HG02759 (cell line): ENCODE results near the gene SYT7.

Experiments used
- ATAC-seq: cut with Tn5 transposase; IDR thresholded peaks from one replicate; pipeline ENCODE4 v1.9.1; 2021; ENCODE audit warnings: mild to moderate bottlenecking, moderate library complexity; ENCODE audit not compliant: unreplicated experiment

Gene SYT7

DNA sequence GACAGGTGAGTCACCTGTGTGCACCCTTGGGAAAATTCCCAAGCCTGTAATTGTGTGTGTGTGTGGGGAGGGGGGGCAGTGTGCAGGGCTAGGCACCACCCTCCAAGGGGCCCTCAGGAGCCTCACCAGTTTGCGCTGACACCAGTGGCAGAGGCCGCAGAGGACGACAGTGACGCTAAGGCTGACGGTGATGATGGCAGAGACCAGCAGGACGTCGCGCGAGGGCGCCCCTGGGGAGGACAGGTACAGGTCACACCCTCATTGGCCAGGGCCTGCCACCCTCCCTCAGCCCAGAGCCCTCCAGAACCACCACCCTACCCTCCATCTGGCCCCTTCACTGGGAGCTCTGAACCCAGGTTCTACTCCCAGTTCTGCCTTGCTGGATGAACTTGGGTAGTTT, 24.9 kb downstream of the SYT7 start:
- no peak for ATAC-seq

DNA sequence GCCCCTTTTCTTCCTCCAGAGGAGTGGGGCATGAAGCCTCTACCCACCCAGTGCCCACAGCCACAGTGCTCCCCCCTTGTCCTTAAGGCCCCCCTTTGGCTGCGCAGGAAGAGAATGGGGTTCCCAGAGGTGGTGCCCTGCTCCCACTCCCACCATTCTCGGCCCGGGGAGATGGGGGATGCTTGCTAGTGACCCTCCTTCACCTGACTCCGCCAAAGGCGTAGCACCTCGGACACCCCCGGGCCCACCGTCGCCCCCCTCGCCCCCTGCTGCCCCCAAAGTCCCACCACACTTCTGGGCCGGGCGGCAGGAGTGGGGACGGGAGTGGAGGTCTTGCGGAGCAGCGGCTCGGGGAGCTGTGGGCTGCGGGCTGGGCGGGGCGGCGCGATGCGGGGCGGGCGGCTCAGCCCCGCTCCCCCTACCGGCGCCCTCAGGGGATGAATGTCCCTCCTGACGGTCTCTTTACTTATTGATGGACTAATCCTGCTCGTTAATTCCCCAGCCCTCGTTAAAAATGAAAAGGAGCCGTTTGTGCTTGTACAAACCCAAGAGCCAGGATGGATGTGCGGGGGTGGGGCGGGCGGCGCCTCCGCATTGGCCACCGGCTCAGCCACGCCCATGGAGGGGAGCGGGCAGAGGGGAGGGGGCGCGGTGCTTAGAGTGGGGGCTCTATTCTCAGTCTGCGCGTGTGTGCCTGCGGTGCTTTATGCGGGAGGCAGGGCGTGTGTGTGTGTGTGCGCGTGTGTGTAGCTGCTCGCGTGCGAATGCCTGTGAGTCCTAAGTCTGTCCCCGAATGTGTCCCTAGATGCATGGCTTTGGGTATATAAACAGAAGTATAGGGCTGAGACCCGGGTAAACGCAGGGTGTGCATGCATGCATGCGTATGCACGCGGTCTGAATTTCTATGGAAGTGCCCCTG, 25.6 kb downstream of the SYT7 start:
- no peak for ATAC-seq

DNA sequence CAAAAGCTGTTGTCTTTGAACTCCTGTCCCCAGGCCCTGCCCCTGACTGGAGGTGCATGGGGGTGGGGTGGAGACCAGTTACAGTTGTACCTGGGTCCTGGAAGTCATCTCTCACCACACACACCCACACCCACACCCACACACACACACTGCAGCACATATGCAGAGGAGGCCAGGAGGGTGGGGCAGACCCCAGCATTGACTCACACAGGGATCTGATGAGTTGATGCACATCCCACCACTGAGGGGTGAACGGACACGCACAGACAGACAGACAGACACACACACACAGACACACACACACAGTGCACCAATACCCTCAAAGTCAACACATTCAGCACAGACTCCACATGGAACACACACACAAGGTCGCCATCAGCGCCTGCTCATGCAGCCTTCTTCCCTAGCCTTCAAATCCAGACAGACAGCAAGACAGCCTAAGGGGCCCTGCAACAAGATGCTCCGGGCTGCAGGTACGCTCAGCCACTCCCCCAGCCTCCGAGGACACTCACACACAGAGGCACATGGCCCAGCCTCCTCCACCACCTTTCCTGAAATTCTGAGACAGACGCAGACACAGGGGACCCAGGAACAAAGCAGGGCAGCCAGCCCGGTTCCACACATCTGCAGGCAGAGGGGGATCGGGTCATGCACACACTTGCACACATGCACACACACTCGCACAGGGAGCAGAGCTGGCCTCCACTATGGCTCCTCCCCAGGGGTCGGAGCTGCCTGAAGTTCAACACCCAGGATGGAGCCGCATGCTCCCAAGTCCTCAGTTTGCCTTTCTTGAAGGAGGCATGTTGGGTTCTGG, 26.5 kb downstream of the SYT7 start:
- no peak for ATAC-seq

DNA sequence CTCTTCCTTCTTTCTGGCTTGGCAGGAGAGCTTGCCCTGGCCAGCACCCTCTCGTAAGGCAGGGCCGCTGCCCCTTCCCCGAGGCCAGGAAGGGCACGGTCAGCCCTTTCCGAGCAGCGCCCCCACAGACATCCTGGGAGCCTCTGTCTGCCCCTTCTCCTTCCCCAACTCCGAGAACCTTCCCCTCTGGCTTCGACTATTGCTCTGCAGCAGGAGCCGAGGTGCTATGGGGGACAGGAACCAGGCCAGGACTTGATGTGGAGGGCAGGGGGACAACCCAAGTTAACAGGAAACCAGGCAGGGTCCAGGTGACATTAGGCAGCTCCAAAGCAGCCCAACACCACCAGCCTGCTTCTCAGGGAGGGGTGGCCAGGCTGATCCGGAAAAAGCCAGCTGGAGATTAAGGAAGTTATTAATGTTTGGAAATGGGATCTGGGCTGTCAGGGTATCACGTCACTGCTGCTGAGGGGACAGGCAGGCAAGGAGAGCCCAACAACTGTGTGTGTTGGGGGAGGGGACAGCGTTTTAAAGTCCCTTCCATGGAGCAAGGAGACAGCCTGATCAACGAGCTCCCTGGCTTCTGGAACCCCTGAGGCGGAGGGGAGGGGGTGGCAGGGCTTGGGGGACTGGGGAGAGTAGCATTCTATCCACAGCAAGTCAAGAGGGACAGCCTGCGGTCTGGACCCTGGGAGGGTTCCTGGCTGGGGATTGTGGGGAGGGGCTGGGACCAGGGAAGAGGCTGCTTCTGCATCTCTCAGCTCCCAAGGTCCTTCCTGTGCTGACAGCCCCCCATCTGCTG, 27.3 kb downstream of the SYT7 start:
- no peak for ATAC-seq

DNA sequence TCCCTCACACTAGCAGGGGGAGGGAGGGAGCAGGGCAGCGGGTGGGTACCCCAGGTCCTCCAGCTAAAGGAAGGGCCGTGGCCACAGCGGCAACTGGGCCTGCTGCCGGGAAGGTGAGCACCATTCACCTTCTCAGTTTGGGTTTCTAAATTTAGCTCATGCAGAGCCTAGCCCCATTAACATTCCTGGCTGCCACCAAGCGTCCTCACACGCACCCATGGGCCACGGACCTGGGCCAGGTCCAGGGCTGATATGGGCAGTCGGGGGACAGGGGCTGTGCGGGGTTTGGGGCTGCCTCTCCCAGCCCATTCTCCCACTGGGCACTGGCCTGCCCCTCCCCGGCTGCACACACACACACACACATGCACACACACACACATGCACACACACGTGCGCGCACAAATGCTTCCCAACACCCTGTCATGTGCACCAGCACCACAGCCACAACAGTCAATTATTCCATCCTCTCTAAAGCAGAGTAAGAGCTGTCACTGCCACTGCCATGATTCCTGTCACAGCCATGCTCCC, 28.7 kb downstream of the SYT7 start:
- ATAC-seq: no peak

DNA sequence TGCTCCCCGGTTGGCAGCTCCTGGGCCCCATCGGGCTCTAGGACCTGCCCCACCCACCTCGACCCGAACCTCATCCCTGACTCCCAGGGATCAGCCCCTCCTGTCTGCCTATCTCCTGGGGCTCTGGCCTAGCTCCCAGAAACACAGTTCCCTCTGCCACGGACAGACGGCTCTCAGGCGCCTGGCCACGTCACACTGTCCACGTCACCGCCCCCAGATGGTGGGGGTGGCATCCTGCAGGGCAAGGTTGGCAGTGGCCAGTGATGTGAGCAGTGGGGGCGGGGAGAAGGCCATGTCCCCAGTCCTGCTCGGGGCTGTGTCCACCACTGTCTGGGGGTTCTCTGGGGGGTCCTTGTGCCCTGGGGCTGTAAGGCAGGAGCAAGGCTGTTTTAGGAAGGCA, 29.2 kb downstream of the SYT7 start:
- ATAC-seq: no peak

DNA sequence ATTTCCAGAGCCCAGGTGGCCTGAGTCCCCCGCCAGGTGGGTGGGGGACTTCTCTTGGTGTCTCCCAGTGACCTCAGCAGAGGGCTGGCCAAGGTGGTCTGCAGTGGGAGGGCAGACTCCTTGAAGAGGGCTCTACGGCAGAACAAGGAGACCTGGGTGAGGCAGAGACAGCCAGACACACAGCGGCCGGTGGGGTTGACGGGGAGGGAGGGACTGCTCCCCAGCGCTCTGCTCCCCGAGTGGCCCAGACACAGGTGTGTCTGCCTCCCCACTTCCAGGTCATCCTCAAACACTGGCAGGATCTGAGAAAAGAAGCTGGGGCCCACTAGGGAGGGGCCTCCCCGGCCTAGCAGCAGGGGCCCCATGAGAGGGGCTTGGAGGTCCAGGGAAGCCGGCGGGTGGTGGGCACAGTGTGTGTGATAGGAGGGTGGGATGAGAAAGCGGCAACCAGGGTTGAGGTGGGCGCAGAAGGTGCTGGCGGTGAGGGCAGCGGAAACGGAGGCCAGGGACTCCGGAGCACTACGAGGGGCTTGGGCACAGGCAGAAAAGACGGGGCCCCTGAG, 30.1 kb downstream of the SYT7 start:
- no peak for ATAC-seq

DNA sequence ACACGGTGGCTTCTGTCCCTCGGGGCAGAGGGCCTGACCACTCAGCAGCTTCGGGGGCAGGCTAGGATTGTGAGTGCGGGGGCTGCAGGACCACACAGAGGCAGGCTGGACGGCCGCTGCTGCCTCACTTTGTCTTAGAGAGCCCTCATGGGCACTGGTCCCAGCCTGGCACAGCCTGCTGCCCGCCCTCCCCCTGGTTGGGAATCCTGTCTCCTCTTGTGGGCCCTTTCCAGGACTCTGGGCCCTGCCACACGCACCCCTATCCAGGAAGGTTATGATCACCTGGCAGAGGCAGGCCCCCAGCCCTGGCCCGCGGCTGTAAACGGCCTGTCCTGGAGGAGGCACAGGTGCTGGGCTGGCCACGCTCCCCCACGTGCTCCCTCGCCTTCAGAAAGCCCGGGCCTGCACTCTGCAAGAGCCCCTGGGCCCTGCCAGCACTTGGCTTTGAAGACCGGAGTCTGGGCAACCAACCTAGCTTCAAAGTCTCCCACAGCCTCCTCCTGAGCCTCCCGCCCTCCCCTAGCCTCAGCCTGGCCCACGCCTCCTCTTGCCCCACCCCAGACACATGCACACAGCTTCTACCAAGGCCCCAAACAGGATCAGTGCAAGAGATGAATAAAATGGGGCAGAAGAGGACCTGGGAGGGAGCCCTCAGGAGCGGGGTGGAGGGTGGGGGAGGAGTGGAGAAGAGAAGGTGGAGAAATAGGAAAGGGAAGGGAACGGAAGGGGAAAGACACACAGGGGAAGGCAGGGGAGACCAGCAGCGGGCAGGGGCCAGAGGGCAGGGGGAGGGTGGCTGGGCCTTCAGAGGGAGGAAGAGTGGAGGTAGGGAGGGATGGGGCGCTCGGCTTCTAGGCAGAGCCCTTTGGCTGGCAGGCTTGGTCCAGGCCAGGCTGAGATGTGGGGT, 31.0 kb downstream of the SYT7 start:
- ATAC-seq: no peak

DNA sequence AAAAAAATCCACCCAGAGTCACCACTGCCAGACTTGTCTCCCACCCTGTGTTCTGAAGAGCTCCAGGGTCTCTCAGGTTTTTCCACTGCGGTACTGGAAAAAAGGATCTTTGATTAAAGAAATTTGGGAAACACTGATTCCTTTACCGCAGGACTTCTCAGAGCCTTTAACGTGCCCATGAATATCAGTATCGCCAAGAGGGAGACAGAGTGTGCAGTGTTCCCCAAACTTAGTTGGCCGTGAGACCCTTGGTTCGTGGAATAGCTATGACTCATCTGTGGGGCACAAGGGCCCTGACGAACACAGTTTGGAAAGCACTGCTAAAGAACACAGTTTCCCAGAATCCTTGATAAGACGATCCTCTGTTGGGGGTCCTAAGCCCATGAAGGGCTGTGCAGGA, 31.7 kb downstream of the SYT7 start:
- no peak for ATAC-seq

DNA sequence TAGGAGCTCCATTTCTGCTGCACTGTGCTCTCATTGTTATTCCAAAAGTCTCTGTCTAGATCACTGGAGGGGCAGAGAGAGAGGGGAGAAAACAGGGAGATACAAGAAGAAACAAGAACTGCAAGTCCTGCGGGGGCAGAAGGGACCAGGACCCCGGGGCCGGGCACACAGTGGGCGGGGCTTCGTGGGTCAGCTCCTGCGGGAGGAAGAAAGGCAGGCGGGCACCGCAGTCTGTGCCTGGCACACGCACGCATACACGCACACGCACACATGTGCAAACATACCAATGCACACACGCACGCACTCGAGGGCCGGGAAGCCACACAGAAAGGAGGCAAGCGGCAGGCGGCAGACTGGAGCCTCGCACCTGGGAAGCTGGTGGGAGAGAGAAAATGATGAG, 33.6 kb downstream of the SYT7 start:
- ATAC-seq: no peak

DNA sequence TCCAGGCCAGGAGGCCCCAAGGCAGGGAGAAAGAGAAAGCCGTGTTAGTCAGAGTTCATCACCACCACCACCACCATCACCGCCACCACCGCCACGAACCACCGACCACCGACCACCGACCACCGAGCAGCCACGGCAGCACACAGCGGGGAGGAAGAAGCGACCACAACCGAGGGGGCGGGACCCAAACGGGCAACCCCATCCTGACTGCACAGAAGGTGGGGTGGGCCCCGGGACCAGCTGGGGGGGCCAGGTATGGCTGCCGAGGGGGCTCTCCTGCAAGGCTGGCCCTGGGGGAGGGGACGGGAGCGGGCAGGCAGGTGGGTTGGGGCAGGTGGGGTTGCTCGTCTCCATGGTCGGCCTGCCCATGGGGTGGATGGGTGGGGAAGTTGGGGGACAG, 34.2 kb downstream of the SYT7 start:
- ATAC-seq: no peak

DNA sequence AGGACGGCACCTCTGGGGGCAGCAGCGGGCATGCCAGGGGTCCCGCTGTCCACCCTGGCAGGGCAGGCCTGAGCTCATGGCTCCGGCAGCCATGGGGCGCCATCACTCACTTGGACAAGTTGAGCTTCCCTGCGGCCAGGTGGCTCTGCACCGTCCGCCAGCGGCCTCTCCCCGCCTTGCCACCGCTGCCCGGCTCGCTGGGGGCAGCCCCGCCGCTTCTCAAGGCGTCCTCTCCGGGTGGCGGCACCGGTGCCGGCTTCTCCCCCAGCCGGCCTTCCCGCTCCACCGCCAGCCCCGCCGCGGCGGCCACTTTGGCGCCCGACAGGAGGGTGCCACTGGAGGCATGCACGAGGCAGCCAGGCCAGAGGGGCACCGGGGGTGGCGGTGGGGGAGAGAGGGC, 35.0 kb downstream of the SYT7 start:
- ATAC-seq: no peak

DNA sequence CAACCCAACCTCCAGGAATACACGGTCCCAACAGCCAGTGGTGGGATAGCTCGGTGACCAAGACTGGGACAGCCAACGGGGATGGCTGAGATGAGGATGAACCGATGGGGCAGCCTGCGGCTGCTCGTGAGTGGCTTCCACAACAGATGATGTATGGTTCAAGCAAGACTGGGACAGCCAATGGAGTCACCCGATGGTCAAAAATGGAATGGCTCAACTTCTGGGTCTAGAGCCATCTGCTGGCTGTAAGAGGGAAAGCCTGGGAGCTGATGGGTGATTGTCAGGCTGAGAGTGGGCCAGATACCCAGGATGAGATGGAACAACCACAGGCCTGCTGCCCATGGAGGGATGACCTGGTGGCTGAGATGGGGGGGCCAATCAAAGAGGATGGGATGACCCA, 35.5 kb downstream of the SYT7 start:
- ATAC-seq: no peak

DNA sequence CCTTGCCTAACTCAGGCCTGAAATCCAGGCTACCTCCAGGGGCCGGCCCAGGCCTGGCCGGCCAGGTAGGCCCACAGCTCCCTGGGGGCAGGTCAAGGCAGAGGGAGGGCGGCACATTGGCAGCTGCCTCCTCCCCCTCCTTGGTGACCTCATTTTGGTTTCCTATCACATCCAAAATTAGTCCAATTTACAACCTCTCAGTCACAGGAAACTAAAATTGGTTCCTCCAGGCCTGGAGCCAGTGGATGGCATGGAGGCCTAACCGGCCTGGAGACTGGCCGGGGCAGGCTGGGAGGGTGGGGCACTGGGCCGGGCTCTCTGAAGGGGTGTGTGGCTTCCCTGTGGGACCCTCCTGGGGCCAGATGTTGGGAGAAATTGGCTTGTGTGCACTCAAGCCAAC, 36.4 kb downstream of the SYT7 start:
- no peak for ATAC-seq

DNA sequence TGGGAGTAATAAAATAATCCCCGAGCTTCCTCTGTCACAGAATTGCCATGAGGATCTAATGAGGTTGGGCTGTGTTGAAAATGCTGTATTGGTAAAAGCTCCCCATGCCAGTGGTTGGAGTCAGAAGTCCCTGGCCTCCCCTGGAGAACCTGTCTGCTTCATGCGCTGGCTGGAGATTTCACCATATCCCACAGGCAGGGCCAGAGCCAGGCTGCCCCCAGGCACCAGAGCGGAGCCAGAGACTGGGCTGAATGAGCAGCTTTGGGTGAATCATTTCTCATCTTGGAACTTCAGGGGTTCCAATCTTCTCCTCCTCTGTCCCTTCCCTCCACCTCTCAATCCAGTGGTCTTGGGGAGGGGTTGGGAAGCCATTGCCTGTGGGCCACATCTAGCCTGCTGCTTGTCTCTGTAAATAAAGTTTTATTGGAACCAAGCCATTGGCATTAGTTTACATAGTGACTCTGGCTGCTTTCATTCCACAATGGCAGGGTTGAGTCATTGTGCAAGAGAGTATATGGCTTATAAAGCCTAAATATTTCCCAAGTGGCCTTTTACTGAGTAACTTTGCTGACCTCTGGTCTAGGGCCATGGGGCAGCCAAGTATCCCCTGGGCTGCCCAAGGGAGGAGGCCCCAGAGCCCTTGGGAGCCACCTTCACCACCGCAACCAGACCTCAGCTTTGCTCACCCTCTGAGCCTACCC, 37.1 kb downstream of the SYT7 start:
- no peak for ATAC-seq

DNA sequence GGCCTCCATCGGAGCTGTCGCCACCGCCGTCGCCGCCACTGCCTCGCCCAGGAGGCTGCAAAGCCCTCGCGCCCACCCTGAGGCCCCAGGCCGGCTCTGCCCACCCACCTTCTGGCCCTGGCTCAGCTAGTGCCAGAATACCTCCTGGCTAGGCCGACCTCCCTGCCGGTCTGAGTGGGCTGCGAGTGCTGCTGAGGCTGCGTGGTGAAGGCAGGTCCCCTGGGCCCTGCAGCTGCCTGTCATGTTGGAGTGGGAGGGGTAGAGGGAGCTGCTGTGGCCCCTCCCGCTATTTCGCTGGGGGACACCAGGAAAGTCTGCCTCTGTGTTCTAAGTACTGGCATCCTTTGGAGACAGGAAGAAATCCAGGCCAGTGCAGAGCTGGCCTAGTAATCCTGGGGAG, 38.2 kb downstream of the SYT7 start:
- no peak for ATAC-seq

DNA sequence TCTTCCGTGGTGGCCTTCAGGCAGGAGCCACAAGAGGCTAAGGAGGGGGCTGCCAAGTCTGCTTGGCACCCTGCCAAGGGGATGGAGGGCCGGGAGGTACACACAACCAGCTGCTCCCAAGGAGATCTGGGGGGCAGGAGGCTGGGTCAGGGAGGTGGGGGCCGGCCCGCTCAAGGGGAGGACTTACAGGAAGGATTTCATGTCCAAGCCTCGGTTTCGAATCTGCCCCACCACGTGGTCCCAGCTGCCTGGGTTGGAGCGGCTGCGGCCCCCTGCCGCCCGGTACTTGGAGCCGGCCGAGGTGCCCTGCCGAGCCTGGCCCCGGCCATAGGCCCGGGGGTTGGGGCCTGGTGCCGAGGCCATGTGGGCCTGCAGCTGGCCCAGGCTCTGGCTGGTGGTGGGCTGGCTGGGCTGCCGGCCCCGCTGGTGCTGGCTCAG, 38.8 kb downstream of the SYT7 start:
- ATAC-seq: no peak

DNA sequence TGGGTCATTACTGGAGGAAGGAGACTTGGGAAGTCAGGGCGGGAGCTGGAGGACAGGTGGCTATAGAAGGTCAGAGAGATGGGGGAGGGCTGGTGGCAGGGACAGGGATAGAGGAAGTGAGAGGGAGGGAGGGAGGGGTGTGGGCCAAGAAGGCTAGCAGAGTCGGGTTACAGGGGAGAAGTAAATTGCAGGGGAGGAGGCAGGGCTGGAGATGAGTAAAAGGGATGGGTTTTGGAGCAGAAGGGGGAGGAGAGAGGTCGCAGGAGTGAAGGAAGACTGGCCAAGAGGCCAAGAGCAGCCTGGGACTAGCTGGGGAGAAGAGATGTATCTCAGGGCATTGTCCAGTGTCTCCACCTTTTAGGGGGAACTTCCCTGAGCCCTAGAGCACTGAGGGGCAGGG, 39.3 kb downstream of the SYT7 start:
- no peak for ATAC-seq

DNA sequence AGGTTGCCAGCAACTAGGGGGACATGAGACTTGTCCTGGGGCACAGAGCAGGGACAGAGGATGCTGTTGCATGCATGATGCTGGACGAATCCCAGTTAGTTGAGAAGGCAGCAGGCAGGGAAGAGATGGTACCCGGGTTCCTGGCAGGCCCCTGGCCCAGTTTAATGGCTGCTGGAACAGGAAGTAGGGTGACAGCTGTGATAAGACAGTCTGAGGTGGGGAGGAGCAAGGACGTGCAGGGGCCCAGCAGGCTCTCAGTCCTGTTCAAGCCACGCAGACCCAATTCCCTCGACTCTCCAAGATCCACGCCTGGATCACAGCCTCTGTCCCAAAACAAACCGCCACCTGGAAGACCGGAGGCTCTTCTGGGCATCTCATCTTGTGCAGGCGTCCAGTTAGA, 40.3 kb downstream of the SYT7 start:
- ATAC-seq: no peak
